HG03469 (cell line): ENCODE measurements around the gene CMAS.
A peak's percentile ranks its signal among the peaks of the same experiment; 100 is the strongest.
"Not testable (repeated sequence)": the region's sequence is repeated elsewhere in the genome, so short reads cannot be mapped to it uniquely, and the experiment has no call there.

Source experiments
- ATAC-seq: cut with Tn5 transposase; IDR thresholded peaks from one replicate; pipeline ENCODE4 v1.9.1; 2021; ENCODE audit warnings: mild to moderate bottlenecking, moderate library complexity, moderate number of reproducible peaks; ENCODE audit not compliant: unreplicated experiment

The CMAS gene

GRCh38 chr12:22046968-22047390 is 961 bp downstream of the CMAS start:
- ATAC-seq: no peak

- no peak for ATAC-seq
Observed at GRCh38 chr12:22047494-22047893, 1.5 kb downstream of the CMAS start.

GRCh38 chr12:22048351-22049041 is 2.5 kb downstream of the CMAS start:
- no peak for ATAC-seq

GRCh38 chr12:22050078-22050477 is 4.1 kb downstream of the CMAS start:
- ATAC-seq: no peak

GRCh38 chr12:22051114-22051698 is 5.2 kb downstream of the CMAS start:
- no peak for ATAC-seq

- ATAC-seq: not testable (repeated sequence)
Observed at GRCh38 chr12:22052994-22053393, 7.0 kb downstream of the CMAS start.

GRCh38 chr12:22054155-22054554 is 8.1 kb downstream of the CMAS start:
- ATAC-seq: no peak

GRCh38 chr12:22056607-22057006 is 10.6 kb downstream of the CMAS start:
- no peak for ATAC-seq

GRCh38 chr12:22059976-22060647 is 14.1 kb downstream of the CMAS start:
- ATAC-seq: no peak

- no peak for ATAC-seq
Observed at GRCh38 chr12:22064968-22065367, 18.9 kb downstream of the CMAS start.

GRCh38 chr12:22066310-22066709 is 20.3 kb downstream of the CMAS start:
- no peak for ATAC-seq

- no peak for ATAC-seq
Observed at GRCh38 chr12:22069851-22070250, 23.8 kb downstream of the CMAS start.

GRCh38 chr12:22082190-22082701 is 36.2 kb downstream of the CMAS start:
- no peak for ATAC-seq

GRCh38 chr12:22083167-22083566 is 37.1 kb downstream of the CMAS start:
- no peak for ATAC-seq

- ATAC-seq: no peak
Observed at GRCh38 chr12:22084852-22085251, 38.8 kb downstream of the CMAS start.

GRCh38 chr12:22088886-22089285 is 42.9 kb downstream of the CMAS start:
- no peak for ATAC-seq

- no peak for ATAC-seq
Observed at GRCh38 chr12:22089486-22089885, 43.5 kb downstream of the CMAS start.

GRCh38 chr12:22099062-22099461 is 53.0 kb downstream of the CMAS start:
- not testable (repeated sequence) for ATAC-seq

GRCh38 chr12:22100958-22101748 is 55.1 kb downstream of the CMAS start:
- peak; percentile 75 for ATAC-seq

GRCh38 chr12:22101749-22102243 is 55.8 kb downstream of the CMAS start:
- ATAC-seq: no peak

GRCh38 chr12:22103418-22103817 is 57.4 kb downstream of the CMAS start:
- ATAC-seq: no peak
